T47D (cell line): ENCODE measurements around the gene FAM89B.
"Not testable (repeated sequence)": the region's sequence is repeated elsewhere in the genome, so short reads cannot be mapped to it uniquely, and the experiment has no call there.

Experiments used
- DNase-seq, 2 experiments: peaks; one replicate each; pipeline versions ENCODE4 v3.0.0 to v3.0.0-alpha.2; 2011 to 2012; ENCODE audit warnings: low read depth in 1 of 2, low spot score in 1 of 2
- JUND ChIP-seq: IDR thresholded peaks from 2 replicates; pipeline ENCODE4 v1.6.1; 2012; ENCODE audit warnings: low read depth
- in situ Hi-C: cut with HindIII; loops from 2 replicates; pipeline ENCODE4 v1.10.0; 2016; ENCODE audit warnings: low sequenced_read_pairs, low pct_unique_long_range_greater_than_20kb

FAM89B gene

DNA sequence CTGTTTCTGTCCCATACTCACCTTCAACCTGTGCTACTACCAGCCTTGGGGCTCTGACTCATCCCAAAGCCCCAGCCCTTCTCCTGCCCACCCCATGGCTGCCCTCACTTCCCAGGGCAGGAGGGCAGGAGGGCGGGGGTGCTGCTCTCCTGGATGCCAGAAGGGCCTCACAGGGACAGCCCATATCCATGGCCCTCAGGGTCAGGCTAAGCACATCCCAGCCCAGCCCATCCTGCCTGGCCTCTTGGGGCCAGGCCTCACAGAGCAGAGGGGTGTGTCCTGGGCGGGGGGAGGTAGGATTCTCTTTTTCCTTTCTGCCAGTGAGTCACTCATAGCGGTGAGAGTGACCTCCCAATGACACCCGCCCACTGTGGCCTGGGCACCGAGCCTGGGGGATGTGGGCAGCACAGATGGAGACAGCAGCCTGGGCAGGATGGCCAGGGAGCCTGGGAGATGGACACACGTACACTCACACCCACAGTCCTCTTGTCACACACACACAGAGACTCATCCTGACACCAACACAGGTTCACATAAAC is 16.6 kb upstream of the FAM89B start:
- DNase-seq = no peak

DNA sequence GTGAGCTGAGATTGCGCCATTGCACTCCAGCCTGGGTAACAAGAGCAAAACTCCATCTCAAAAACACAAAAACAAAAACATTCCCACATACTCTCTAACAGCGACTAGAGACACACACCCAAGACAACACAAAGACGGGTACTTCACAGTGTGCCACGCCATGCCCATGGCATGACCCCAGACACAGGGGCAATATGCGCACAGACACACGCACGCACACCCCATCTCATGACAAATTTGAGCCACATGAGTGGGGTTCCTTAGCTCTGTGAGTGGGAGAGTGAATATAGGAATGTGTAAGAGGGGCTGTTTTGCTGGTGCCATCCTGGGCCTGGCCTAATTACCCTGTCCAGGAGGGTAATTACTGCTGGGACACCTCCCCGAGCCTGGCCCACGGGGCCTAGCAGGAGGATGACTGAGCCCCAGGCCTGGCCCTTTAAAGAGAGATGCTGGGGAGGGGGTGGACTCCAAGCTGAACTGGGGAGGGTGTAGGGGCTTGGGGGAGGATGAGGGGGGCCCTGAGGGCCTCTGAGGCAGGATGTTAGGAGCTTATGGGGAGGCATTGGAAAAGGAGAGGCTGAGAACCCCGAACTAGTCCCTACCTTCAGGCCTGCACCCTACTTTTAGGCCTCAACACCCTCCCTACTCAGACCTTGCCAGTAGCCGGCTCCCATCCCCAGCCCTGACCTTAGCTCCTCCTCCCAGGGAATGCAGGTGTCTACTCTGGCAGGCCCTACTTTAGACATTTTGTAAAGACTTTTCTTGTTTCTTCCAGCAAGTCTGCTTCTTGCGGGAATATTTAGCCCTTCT is 15.7 kb upstream of the FAM89B start:
- in situ Hi-C loops = no loop called here
- peak in 1 of 2 experiments; percentile 53 for DNase-seq
- no peak for TF ChIP-seq JUND

More for the DNA sequence above, 16.6 kb upstream of the FAM89B start:
- no peak for TF ChIP-seq JUND
- in situ Hi-C loops = no loop called here

DNA sequence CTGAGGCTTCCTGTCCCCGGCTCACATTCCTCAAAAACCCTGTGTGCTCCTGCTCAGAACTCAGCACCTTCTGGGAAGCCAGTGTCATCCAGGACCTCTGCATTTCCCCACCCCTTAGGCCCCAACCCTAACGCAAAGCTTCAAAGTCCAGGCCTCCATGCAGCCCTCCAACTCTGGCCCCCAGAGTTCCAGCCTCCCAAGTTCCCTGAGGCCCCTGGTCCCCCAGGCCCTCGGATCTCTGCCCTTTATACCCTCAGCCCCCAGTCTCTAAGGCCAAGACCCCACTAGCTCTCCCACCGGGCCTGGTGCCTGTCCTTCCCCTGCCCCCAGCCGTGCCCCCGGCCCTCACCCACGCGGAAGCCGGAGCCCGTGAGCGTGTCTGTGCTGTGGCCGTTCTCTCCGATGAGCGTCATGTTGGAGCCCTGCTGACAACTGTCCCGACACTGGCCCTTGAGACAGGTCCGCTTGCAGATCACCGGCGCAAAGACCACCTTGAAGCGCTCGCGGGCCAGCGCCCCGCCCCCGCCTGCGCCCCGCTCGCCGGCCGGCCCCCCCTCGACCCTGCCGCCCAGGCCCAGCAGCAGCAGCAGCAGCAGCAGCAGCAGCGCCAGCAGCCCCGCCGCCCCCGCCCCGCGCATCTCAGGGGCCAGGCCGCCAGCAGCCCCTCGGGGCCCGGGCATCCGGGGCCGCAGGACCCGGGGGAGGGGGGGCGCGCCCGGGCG is 14.9 kb upstream of the FAM89B start:
- DNase-seq = no peak
- TF ChIP-seq JUND = no peak
- in situ Hi-C loops = no loop called here

DNA sequence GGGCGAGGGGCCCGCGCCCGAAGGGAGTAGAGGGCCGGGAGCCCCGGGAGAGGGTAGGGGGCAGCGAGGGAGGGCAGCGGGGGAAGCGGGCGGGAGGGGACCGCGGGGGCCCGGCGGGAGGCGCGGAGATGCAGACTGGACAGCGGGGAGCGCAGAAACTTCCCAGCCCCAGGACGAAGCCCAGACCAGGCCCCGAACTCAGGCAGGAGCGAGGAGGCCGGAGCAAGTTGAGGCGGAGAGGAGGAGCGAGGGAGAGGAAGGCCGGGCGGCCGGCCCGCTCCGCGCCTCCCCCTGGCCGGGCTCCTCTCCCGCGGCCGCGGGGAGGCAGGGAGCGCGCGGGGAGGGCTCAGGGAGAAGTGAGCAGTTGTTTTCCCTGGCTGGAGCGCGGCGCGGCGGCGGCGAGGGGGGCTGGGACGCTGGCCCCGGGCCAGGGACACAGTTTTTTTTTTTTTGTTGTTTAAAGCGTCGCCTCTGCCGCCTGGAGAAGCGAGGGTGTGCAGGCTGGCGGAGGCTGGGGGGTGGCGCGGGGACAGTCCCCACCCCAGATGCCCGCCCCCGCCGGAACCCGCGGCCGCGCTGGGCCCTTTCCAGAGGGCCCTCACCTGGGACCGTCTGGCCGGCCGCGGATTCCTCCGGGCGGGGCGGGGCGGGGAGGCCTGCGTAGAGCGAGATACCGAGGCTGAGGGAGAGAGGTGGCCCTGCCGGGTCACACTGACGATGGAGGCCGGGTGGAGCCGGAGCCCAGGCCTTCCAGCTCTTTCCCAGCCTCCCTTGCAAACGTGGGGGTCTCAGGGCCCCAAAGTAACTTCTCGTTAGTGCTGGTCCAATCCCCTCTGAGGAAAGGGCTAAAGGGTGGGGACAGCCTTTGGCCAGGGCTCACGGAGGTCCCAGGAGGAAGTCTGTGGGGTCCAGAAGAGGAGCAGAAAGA is 14.1 kb upstream of the FAM89B start, which contains the start of gene LTBP3:
LTBP3 (minus strand) TSS at position 358 of the 928 bp plus-strand sequence. CDS start 400 bp downstream, outside the sequence.
- peak; percentile 90 to 93 for DNase-seq
- in situ Hi-C loops = no loop called here
- no peak for TF ChIP-seq JUND

DNA sequence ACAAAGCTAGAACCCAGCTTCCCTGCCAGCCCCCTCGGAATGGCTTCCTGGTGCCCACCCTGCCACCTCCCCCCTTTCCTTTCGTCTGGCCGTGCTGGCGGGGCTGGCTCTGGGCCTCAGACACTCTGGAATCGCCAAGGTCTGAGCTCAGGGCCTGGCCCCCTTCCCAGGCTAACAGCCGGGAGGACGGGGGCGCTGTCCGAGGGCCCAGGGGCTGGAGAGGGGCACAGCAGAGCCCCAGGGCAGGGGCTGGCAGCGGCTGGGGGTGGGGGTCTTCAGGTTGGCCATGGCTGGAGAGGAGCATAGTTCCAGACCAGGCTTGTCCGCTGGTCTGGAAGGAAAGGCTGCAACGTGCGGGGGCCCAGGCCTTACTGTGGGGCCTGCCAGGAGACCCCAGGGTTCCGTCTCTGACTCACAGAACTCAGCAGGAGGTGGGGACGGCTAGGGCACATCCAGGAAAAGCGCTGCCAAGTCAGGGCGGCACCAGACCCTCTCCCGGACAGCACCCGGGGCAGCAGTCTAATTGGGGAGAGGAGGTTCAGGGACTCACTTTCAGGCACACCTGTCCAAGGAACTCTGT is 13.3 kb upstream of the FAM89B start:
- in situ Hi-C loops = no loop called here
- no peak for DNase-seq
- no peak for TF ChIP-seq JUND

DNA sequence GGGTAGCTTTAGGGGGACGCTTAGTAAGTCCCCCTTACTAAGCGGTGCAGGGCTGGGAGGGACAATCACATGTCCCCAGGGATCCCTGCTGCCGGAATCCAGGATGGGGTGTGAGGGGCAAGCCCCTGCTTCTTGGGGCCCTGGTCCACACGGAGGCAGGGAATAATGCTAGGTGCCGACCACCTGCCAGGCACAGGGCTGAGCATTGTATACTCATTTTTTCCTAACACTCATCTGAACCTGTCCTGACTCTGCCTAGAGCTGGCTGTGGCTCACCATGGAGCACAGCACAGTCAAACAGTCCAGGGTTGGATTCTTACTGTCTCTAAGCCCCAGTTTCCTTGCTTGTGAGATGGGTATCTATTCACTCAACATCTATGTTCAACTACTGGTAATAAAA is 12.8 kb upstream of the FAM89B start:
- TF ChIP-seq JUND = no peak
- DNase-seq = no peak
- in situ Hi-C loops = no loop called here

DNA sequence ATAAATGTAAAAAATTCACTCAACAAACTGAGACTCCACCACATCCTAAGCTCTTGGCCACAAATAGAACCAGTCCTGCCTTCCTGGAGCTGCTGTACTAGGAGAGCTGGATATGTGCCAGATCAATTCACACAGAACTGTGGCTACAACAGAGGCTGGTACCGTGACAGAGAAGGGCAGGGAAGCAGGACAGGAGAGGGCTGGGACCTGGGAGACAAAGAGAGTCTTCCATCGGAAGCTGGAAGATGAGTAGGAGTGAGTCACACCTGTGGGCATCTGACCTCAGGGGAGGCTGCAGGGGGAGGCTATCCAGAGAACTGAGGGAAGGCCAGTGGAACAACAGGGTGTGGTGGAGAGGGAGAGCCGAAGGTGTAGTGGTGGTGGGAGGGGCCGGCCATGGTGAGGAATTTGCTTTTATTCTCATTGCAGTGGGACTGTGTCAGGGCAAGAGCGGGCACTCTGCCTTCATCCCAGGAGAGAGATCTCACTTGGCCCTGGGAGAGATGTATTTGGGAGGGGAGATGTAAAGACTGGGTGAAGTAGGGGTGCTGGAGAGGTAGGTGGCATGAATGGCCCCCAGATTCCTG is 12.3 kb upstream of the FAM89B start:
- no peak for TF ChIP-seq JUND
- in situ Hi-C loops = no loop called here
- DNase-seq = peak in 1 of 2 experiments; percentile 59

DNA sequence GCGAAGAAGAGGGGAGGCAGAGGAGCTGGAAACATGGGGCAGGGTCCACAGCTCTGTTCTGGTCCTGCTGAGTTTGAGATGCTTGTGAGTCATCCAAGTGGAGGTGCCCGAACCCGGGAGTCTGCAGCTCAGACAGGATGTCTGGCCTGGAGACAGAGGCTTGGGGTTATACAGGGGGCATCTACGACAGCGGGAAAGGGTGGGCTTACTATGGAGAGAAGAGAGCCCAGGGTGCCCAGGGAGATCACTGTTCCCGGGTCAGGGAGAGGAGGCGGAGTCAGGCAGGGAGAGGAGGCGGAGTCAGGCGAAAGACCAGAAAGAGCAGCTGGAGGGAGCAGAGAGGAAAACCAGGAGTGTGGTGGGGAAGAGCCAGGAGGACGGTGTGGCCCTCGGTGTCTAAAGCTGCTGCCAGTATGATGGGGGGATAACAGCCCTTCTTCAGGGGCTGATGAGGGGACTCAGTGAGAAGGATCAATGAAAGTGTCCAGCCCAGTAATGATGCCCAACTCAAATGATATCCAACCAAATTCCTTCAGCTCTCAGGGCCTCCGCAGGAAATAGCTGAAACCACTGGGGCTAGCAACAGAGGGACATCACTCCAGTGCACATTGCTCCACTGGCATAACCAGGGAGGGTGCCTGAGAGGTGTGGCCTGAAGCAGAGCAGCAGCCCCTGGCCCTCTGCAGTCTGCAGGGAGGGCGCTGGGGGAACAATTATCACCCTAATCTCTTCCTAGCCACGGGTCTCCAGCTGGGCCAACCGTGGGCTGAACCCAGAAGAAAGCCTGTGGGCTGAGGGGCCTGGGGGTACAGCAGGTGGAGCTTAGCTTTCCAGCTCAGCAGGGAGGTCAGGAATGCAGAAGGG is 11.6 kb upstream of the FAM89B start:
- no peak for TF ChIP-seq JUND
- DNase-seq = peak in 1 of 2 experiments; percentile 46
- in situ Hi-C loops = no loop called here

DNA sequence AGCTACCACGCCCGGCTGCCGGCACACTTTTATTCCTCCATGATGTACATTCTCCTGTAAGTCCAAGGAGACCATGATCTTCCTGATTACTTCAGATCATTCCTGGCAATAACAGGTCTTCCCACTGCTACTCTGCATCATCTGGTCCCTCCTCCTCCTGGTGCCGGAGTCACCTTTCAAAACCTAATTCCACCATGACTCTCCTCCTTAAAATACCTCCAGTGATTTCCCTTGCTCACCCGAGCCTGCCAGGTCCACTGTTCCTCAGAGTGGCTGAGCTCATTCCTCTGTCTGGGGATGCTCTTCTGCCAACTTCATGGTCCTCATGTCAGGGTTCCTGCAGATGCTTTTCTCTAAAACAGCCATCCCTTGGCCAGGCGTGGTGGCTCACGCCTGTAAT is 10.3 kb upstream of the FAM89B start:
- DNase-seq = no peak
- TF ChIP-seq JUND = no peak
- in situ Hi-C loops = no loop called here

DNA sequence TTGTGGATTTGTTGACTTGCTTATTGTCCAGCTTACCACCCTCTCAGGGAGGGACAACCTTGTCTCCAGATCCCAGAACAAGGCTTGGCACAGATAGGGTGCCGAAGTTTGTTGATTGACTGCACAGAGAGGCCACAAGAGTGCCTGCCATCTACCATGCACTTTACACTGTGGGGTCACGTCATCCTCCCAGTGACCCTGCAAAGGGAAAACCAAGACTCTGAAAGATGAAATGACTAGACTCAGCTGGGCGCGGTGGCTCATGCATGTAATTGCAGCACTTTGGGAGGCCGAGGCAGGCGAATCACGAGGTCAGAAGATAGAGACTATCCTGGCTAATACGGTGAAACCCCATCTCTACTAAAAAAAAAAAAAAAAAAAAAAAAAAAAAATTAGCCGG is 9.6 kb upstream of the FAM89B start:
- in situ Hi-C loops = no loop called here
- TF ChIP-seq JUND = no peak
- DNase-seq = no peak

DNA sequence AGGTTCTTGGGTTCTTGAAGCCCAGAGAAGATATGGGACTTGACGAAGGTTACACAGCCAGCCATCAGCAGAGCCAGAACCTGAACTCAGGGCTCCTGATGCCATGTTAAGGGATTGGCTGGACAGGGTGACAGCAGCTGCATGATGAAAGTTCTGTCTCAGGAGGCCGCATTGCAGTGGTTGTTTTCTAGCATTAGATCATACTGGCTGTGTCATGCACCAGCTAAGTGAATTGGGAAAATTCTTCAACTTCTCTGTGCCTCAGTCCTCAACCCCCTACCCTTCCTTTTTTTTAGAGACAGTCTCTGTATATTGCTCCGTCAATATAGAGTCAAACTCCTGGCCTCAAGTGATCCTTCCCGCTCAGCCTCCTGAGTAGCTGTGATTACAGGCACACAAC is 8.7 kb upstream of the FAM89B start:
- no peak for TF ChIP-seq JUND
- no peak for DNase-seq
- in situ Hi-C loops = no loop called here

DNA sequence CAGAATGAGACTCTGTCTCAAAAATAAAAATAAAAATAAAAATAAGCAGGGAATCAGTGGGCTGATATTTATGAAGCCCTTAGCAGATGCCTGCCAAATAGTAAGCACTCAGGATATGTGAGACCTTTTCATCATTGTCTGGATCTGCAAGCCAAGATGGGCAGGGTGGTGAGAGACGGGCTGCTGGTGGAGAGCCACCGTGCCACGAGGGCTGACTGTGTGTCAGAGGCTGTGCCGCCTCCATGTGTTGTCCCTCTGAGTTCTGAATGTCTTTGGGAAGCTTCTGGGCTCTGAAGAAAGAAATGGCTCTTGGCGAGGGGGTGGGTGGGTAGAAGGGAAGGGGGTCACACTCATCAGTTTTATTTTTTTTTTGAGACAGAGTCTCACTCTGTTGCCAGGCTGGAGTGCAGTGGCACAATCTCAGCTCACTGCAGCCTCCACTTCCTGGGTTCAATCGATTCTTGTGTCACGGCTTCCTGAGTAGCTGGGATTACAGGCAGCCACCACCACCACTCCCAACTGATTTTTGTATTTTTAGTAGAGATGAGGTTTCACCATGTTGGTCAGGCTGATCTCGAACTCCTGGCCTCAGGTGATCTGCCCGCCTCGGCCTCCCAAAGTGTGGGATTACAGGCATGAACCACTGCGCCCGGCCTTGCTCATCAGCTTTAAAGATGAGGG is 7.3 kb upstream of the FAM89B start:
- DNase-seq, in situ Hi-C loops: not testable (repeated sequence)
